Fibroblast of lung (primary cell): ENCODE results near the gene EVX1.

Experiments used
- EZH2 ChIP-seq: IDR thresholded peaks from 2 replicates; pipeline ENCODE4 v1.5.1; 2012; ENCODE audit warnings: low read length, control low read depth, mild to moderate bottlenecking; ENCODE audit errors: missing control alignments
- TF ChIP-seq, protein P1 (sequence below), 2 donors: IDR thresholded peaks in 1 of 2; conservative IDR thresholded peaks in 1 of 2; 1 replicate in 1 of 2; 2 replicates in 1 of 2; pipeline ENCODE4 v1.5.1; 2011 to 2012; ENCODE audit warnings: low read length in 2 of 2, control low read depth in 1 of 2, inconsistent platforms in 1 of 2, low read depth in 1 of 2, mild to moderate bottlenecking in 1 of 2

DNA sequence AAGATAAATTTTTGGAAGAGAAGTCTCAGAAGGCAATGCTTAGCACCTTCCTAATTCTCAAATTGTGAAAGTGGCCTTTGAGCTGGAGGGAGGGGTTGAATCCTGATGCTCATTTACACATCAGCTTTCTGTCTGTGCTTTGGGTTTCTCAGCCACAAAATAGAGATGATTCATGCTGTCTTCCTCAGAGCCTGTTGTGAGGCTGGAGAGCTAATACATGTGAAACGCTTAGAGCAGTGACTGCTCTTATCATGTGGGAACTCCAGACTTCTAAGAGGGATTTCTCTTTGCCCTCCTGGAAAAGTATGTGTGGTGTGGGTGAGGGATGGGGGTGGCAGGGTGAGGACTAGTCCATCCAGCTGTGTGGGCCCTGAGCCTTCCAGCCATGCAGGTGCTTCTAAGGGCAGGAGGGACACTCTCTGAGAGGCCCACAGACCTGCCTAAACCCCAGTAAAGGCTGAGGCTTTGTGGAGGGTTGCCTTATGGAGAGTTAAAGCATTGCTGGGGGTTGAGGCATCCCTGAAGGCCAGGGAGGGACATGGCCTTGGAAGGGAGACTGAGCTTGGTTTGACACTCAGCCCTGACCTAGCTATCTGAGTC, 4.8 kb upstream of the EVX1 start:
- TF ChIP-seq, protein P1, sequence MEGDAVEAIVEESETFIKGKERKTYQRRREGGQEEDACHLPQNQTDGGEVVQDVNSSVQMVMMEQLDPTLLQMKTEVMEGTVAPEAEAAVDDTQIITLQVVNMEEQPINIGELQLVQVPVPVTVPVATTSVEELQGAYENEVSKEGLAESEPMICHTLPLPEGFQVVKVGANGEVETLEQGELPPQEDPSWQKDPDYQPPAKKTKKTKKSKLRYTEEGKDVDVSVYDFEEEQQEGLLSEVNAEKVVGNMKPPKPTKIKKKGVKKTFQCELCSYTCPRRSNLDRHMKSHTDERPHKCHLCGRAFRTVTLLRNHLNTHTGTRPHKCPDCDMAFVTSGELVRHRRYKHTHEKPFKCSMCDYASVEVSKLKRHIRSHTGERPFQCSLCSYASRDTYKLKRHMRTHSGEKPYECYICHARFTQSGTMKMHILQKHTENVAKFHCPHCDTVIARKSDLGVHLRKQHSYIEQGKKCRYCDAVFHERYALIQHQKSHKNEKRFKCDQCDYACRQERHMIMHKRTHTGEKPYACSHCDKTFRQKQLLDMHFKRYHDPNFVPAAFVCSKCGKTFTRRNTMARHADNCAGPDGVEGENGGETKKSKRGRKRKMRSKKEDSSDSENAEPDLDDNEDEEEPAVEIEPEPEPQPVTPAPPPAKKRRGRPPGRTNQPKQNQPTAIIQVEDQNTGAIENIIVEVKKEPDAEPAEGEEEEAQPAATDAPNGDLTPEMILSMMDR (conservative IDR thresholded peaks at IDR 0.05 in 1 of 2, IDR thresholded peaks at IDR 0.05 in 1 of 2; ENCODE audit: low read depth in 1 of 2, low read length in 2 of 2) = no peak
- TF ChIP-seq EZH2 = no peak
